ENCODE data around the gene ACSL1. TPM values are rescaled to one million over a fixed set of nuclear protein-coding genes. Genes with fewer than 3 reads are reported as not detected.

ACSL1 gene
- total RNA-seq (2014; rRNA removed; shearing (Covaris generic)) (20.8 and 24.3 TPM in 2 replicates), total RNA-seq (2022) (32.0 and 32.9 TPM in 2 replicates), Bru-seq, nascent RNA (percentile 76 among the genes with signal in this experiment), BruChase-seq, experiment 1, labeled RNA remaining after a 6-hour chase (percentile 64 among the genes with signal in this experiment), BruChase-seq, experiment 2, labeled RNA remaining after a 2-hour chase (percentile 73 among the genes with signal in this experiment)
- long read RNA-seq, transcript ACSL1-202 (20 exons, 3,636 nt): minor isoform, 10 of 106 reads
- long read RNA-seq, transcript ACSL1-201 (21 exons, 3,832 nt): major isoform, 67 of 106 reads
- long read RNA-seq, partial matches to known transcripts: 13 of 106 reads
- long read RNA-seq, other reads (novel, unspliced or antisense): 16 of 106 reads

GRCh38 chr4:184825896-184826690 is at the start of gene ACSL1:
Gene ACSL1, minus strand, starts transcription at chr4:184825968. Its CDS starts 22,454 bp downstream, at chr4:184803514.
- peak within 1 kb of the TSS; percentile 22 for H3K27ac ChIP-seq (ENCODE audit: low read depth, low read length, poor library complexity, severe bottlenecking)
- peaks cover 39% of the 10 kb centered on the region for H3K4me1 ChIP-seq (ENCODE audit: insufficient read depth, low read length, poor library complexity, severe bottlenecking)
- H3K9me3 ChIP-seq (ENCODE audit: low read length): no peaks in the 10 kb centered on the region
- no peaks in the 10 kb centered on the region for H3K9me2 ChIP-seq (ENCODE audit: insufficient read depth, low read length)
- DNase-seq (ENCODE audit: low spot score): peak; percentile 85
- peaks cover 42% of the 10 kb centered on the region for H3K79me2 ChIP-seq (ENCODE audit: insufficient read depth, low read depth, low read length)
- peak within 1 kb of the TSS; percentile 84 for H2AFZ ChIP-seq (ENCODE audit: low read length)
- ChIA-PET CTCF (ENCODE audit: unreplicated experiment) (no interaction called here), POLR2A (interaction anchor here (0.6 to 0.8 kb wide), 2 partner anchors 11 to 254 kb away, joined by 3 to 4 read pairs; no protein-coding TSS in a partner anchor)
- intact Hi-C loops (cut with micrococcal nuclease; ENCODE audit: unreplicated experiment): loop anchor here (1.0 to 10.0 kb wide), 3 partner anchors 25 to 649 kb away; partner anchors contain the start of genes CCDC110 and CENPU
- TF ChIP-seq EZH2phosphoT487 (IDR thresholded peaks at IDR 0.05; ENCODE audit: borderline replicate concordance, low read depth, low read length) (no peak), CTCF (conservative IDR thresholded peaks at IDR 0.05; ENCODE audit: low read length) (no peak)
- H3K4me3 ChIP-seq (ENCODE audit: low read depth, low read length, poor library complexity, severe bottlenecking): peak within 1 kb of the TSS; percentile 96
- BruUV-seq (replicated peaks): no TSS peak
- H3K4me2 ChIP-seq (ENCODE audit: low read length): peak within 1 kb of the TSS; percentile 96
- peaks cover 18% of the 10 kb centered on the region; the same call in 1 of the 2 replicates for H4K20me1 ChIP-seq (ENCODE audit: insufficient read depth, low read length)
- peaks cover 8% of the 10 kb centered on the region; the same call in 1 of the 2 replicates for H3K36me3 ChIP-seq (ENCODE audit: insufficient read depth, low read length)

- POLR2A ChIA-PET: no interaction called here
- DNase-seq (ENCODE audit: low spot score): no peak
- Histone ChIP-seq H3K4me3 (ENCODE audit: low read depth, low read length, poor library complexity, severe bottlenecking) (no peak overlapping the region), H4K20me1 (ENCODE audit: insufficient read depth, low read length) (no peaks in the 10 kb centered on the region), H3K79me2 (ENCODE audit: insufficient read depth, low read depth, low read length) (no peaks in the 10 kb centered on the region), H3K4me1 (ENCODE audit: insufficient read depth, low read length, poor library complexity, severe bottlenecking) (no peaks in the 10 kb centered on the region), H3K9me2 (ENCODE audit: insufficient read depth, low read length) (no peaks in the 10 kb centered on the region), H3K9me3 (ENCODE audit: low read length) (no peaks in the 10 kb centered on the region), H3K4me2 (ENCODE audit: low read length) (no peak overlapping the region), H2AFZ (ENCODE audit: low read length) (no peak overlapping the region), H3K27ac (ENCODE audit: low read depth, low read length, poor library complexity, severe bottlenecking) (no peak overlapping the region), H3K36me3 (ENCODE audit: insufficient read depth, low read length) (no peaks in the 10 kb centered on the region)
- CTCF ChIA-PET (ENCODE audit: unreplicated experiment): no interaction called here
- intact Hi-C loops (cut with micrococcal nuclease; ENCODE audit: unreplicated experiment): no loop called here
- TF ChIP-seq CTCF (conservative IDR thresholded peaks at IDR 0.05; ENCODE audit: low read length) (no peak), EZH2phosphoT487 (IDR thresholded peaks at IDR 0.05; ENCODE audit: borderline replicate concordance, low read depth, low read length) (no peak)
- no TSS peak for BruUV-seq (replicated peaks)
Measured at GRCh38 chr4:184873054-184873453, 47.3 kb upstream of the ACSL1 start.

All from OCI-LY7 (cell line).